ELR (cell line): ENCODE results near the gene RSU1.

ENCODE experiments used
- DNase-seq: peaks from one replicate; pipeline ENCODE4 v3.0.0-alpha.2; 2015; ENCODE audit warnings: low read depth

Gene RSU1

DNA sequence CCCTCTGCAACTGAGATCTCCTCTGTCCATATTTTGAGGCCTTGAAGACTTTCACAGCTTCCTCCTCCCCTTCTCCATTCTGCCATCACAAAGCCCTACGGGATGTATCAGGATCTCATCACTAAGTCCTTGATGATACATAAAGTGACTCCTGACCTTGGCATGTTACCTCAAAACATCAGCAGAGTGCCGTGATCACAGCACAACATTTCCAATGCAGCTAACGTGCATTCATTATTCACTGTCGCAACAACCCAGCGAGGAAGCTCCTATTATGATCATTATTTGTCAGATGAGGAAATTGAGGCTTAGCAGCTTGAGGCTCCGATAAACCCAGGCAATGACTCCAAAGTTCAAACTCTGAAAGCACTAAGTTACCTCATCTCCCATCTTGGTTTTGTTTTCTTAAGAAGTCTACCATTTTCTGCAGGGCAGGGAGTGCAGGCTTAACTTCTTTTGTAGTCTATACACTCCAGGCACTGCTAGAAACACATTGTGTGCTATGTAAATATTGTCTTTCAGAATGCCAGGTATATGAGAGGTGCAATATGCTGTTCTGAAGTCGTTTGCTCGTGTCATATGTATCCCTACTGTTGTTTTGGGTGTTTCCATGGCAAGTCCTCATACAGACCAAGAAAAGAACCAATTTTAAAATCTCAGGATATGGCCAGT lies 215.0 kb downstream of the RSU1 start:
- DNase-seq, result peak; percentile 8

DNA sequence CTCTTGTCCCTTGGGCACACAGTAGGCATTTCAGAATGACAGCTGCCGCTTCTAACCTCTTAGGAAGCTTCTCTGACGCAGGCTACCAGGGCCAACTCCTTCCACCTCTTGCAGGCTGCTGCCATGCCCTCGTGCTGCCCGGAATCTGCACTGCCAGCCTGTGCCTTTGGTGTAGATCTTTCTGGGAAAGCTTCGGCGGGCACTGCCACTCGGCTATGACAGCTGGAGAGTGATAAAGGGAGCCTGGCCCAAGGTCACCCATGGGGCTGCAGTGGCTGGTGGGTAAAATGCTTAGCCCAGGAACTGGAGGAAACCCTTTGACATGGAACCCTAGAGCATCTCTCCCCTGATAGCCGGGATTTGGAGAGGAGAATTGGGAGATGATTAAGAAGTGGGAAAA lies 217.6 kb downstream of the RSU1 start:
- DNase-seq, result no peak

DNA sequence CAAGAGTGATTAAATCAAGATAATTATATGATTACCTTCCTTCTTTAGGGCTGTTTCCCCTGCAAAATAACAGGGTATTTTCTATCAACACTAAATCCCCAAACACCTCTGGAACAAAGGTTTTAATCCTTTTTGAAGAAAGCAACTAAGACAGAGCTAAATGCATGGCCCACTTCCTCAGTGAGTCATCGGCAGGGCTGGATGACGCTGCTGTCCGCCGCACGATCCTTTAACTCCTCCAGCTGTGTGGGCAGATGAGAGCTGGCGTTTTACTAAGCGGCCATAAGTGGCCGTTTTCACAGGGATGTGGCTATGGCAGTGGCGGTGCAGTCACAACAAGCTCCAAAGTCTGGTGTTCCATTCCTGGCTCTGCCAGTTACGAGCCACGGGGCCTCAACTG lies 219.6 kb downstream of the RSU1 start:
- DNase-seq, result peak; percentile 52

DNA sequence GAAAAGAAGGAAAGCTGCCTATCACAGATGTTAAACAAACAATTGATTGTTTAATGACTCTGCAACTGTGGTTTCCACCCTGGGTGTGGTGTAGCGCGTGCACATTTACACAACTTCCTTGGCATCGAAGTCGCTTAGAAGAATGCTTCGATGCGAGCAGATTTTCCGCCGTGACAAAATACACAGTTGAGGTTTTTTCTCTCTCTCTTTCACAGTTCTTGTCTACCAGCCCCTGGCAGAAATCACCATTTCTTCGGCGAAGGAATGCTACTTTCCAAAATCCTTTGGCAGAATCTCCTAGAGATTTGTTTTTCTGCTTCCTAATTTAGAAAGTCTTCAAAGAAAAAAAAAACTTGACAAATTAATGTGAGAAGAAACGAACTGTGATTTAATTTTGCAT lies 224.8 kb downstream of the RSU1 start:
- DNase-seq, result no peak

DNA sequence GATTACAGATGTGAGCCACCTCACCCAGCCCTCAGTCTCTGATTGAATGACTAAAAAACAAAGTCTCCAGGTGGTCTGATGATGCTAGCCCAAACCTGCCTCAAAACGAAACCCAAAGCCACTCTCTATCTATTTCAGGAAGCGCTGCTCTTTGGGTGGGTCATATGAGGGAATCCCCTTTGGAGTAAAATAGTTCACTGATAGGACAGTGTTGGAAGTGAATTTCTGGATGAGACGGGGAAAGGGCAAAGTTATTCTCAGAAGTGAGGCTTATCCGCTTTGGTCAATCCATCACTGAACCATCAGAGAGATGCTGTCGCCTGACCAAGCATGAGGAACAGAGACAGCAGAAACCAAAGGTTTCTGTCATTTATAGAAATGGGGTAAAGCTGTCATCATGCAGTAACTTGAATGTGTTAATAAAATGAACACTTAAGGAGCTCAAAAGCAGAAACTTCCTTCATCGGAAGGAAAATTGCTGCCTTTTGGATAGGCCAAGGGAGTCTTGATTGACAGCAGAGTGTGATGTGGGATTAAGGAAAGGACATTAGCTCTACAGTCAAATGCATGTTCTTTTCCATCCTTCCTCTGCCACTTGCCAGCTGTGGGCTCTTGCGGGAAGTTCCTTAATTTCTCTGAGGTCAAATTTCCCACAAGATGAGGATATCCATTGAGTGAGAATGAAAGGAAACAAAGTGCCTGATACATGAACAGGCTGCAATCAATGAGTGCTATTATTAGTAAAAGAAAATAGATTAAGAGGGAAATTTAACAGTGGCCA lies 230.7 kb downstream of the RSU1 start:
- DNase-seq, result no peak

DNA sequence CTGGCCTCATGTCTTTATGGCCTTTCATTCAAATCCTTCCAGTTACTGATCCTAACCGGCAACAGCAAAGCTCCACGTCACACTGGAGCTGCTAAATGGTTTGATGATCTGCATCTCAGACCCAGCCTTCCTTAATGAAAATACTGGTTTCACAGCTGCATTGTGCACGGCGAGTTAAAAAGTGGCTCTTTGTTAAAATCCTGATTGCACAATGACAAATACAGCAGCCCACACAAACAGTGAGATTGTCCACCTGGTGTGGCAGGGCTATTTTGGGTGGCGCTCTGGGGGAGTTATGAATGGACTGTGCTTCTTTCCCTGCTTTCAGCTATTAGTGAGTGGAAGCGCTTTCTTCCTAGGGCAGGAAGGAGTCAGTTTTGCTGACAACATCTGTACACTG lies 232.1 kb downstream of the RSU1 start:
- DNase-seq, result no peak

DNA sequence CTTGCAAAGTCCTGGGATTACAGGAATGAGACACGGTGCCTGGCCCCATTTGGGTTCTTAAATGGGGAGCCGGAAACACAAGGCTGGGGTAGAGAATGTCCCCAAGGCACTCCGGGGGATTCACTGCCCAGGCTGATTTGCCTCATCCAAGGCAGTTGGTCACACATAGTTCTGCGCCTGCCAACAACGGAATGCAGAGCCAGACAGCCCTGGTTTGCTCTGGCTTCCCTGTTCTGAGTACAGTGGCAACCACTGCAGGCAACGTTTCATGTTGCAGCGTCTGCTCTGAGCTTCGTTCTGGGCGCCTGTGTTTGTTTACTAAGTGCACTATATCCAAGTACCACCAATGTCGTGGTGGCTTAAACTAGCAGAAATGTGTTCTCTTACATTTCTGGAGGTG lies 233.8 kb downstream of the RSU1 start:
- no peak for DNase-seq

DNA sequence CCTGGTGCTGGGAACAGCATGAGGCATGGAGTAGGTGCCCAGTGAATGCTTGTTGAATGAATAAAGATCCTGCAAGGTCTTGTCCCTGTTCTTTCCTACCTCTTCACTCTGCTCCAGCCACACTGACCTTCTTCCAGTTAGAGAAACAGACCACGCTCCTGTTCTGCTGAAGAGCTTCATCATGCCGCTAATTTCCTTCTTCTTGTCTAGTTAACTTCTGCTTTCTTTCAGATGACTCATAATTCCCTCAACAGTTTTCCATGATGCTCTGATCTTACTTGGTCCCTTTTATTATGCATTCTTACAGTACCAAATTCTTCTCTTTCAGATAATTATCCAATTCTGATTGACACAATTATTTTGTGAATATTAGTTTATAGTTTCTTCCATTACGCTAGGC lies 236.0 kb downstream of the RSU1 start:
- DNase-seq, result no peak

DNA sequence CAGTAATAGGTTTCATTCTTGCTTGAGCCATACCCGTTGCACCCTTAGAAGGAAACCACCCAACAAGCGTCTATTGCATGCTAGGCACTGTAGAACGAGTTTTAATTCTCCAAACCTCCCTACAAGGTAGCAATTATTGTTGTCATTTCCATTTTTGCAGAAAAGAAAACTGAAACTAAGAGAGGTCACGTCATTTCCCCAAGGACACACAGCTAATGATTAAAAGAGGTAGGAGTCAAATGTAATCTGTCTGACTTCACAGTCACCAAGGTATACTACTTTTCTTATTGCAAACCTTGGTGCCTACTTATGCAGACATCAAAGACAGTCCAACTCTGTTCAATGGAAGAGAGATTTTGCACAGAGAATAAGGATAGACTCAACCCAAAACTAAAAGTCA lies 246.5 kb downstream of the RSU1 start:
- no peak for DNase-seq

DNA sequence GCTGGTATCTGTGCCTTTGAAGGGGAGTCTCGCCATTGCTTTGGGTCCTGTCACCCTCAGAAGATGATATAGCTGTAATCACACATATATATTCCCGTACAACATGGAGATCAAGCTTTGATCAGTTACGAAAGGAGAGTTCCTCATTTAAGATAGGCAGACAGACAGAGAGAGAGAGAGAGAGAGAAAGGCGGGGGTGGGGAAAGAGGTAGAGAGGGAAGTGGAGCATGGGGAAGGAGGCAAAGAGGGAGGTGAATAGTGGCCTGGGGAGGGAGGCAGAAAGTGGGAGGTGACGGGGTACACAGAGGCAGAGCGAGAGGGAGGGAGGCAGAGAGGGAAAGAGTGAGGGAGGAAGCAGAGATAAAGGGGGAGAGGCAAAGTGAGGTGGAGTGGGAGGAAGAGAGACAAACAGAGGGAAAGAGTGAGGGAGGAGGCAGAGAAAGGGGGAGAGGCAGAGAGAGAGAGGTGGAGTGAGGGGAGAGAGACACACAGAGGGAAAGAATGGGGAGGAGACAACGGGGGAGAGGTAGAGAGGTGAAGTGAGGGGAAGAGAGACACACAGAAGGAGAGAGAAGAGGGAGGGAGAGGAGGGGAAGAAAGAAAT lies 250.9 kb downstream of the RSU1 start:
- DNase-seq, result no peak

DNA sequence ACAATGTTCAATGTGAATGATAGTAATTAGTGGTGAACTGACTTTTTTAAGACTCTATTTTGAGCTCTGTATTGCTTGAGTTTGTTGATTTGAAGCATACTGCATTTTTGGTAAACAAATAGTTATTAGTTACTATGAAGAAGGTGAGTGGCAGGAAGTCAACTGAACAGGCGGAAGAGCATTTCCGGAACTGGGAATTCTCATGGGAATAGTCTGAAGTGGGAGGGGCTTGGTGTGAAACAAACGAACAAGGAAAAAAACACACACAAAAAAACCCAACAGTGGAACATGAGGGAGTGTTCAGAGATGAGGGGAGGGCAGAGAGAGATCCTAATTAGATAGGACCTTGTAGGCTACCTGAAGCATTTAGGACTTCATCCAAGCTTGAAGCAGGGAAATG lies 251.6 kb downstream of the RSU1 start:
- no peak for DNase-seq

DNA sequence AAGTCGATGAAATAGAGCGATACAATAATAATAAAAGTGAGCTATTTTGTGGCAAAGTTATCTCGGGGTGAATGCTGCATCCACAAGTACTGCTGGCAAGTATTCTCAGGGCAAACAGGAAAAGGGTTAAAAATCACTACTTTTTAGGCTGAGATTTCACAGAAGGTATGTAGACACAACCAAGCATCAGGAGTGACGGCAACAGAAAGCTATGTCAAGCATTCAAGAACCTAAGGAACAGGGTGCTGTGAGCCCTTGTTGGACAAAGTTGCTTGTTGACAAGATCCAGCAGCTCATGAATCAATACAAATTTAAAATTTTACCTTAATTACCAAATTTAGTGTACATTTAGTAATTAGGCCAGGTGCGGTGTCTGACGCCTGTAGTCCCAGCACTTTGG lies 254.3 kb downstream of the RSU1 start:
- DNase-seq, result no peak

DNA sequence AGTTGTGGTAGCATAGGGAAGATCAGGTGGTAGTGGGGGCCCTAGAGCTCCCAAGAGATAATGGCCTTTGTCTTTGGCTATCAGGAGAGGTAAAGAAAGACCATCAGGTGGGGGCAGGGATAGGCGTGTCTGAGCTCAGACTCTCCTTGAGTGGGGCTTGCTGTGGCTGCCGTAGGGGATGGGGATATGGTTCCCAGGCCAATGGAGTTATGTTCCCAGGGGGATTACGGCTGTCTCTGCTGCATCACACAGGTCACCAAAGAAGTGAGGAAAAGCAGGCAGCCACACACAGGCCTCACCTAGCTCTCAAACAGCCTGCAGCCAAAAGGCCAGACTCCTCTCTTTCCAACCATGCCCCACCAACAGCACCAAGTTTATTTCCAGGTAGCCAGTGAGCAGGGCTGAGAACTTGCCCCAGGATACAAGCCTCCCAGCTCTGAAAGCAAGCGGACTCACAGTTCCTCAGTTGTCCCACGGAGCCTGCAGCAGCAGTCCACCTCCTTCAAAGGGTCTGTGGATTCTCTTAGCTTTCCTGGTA lies 257.9 kb downstream of the RSU1 start:
- no peak for DNase-seq

DNA sequence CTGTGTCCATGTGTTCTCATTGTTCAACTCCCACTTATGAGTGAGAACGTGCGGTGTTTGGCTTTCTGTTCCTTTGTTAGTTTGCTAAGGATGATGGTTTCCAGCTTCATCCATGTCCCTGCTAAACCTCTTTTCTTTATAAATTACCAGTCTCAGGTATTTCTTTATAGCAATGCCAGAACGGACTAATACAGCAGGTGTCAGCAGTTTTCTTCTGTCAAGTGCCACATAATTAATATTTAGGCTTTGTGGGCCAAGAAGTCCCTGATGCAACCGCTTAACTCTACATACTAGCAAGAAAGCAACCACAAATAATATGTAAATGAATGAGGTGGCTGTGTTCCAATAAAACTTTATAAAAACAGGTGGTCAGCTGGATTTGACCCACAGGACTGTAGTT lies 269.3 kb downstream of the RSU1 start:
- no peak for DNase-seq

DNA sequence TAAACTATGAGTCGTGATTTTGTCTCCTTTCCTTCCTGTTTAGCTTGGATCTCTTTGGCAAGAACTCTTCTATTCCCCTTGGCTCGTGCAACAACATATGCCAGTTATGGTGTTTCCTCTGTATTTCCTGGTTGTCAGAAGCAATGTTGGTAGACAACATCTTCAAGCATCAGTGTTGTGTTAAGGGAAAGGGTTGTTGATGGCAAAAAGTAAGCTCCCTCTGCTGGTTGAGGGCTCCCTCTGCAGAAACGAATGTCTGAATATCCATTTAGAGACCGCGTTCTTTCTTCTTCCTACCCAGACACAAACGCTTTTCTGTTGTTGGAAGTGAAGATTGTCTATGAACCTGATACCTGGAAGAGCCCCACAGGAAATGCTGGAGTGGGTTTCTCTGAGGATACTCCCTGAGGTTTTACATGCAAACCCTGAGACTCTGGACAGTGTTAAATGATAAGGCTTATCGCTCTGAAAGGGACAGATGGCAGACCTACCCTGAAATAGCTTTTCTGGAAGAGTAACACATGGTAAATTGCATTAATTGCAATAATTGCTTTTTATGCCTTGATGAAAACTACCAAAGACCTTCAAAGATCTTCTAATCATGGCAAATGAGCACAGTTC lies 272.0 kb downstream of the RSU1 start:
- peak; percentile 53 for DNase-seq

DNA sequence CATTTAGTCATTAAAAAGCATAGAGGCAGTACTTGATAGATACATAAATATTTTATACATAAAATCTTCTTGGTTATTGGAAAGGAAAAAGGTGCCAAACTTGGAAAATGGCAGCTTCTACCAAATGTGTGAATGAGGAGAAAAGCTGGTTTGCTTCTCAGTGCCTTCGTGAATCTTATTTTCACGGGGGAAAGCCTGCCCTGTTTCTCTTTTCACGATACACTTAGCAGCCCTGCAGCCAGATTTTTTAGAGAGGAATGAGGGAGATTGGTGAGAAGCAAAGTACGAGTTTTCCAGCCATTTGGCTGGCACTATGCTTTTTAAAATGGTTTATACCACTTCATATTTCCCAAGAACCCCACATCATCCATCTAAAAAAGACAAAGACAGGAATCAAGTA lies 272.6 kb downstream of the RSU1 start:
- DNase-seq, result no peak

DNA sequence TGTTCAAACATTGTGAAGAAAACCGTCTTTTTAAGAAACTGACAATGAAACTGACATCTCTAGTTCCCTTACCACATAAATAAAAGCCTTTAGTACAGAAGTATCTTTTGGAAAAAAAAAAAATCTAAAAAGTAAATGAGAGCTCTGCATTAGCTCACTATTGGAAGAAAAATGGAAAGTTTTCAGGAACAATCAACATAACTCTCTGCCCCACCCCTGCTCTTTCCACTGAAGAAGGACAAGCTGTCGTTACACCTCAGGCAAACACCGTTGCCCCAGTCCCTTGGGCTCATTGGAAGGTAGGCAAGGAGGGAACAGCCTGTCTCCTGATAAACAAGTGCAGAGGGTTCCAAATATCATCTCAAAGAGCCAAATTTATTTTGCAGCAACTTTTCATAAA lies 273.1 kb downstream of the RSU1 start:
- no peak for DNase-seq
